NCI-H146 treated with DMSO at 0.1 percent for 48 hours (cell line): ENCODE measurements around the gene AGT.
A peak's percentile ranks its signal among the peaks of the same experiment; 100 is the strongest.
"Not testable (repeated sequence)": the region's sequence is repeated elsewhere in the genome, so short reads cannot be mapped to it uniquely, and the experiment has no call there.

ENCODE experiments used
- DNase-seq: peaks from one replicate; lab custom pipeline; 2025; ENCODE audit not compliant: unreplicated experiment; lab: John Stamatoyannopoulos, UW

AGT gene

GRCh38 chr1:230744382-230744781 lies 30.5 kb upstream of the AGT start:
- DNase-seq = no peak

GRCh38 chr1:230743899-230744298 lies 30.0 kb upstream of the AGT start:
- DNase-seq = no peak

GRCh38 chr1:230739564-230740290 lies 25.8 kb upstream of the AGT start:
- no peak for DNase-seq

- no peak for DNase-seq
These were observed 23.8 kb upstream of the AGT start for GRCh38 chr1:230737622-230738262.

- peak; percentile 57 for DNase-seq
These were observed 21.5 kb upstream of the AGT start for GRCh38 chr1:230735447-230735846.

GRCh38 chr1:230730977-230731376 lies 17.1 kb upstream of the AGT start:
- peak; percentile 25 for DNase-seq

- DNase-seq = peak; percentile 44
These were observed 14.9 kb upstream of the AGT start for GRCh38 chr1:230728710-230729392.

GRCh38 chr1:230725256-230726012 lies 11.5 kb upstream of the AGT start:
- no peak for DNase-seq

- DNase-seq = not testable (repeated sequence)
These were observed 8.1 kb upstream of the AGT start for GRCh38 chr1:230721849-230722522.

- DNase-seq = no peak
These were observed 3.3 kb upstream of the AGT start for GRCh38 chr1:230717251-230717650.

- DNase-seq = not testable (repeated sequence)
These were observed 2.5 kb upstream of the AGT start for GRCh38 chr1:230716453-230716852.

- no peak for DNase-seq
These were observed 1.6 kb upstream of the AGT start for GRCh38 chr1:230715510-230715909.

GRCh38 chr1:230713547-230713914 lies 391 bp downstream of the AGT start:
- DNase-seq = no peak

- DNase-seq = no peak
These were observed 784 bp downstream of the AGT start for GRCh38 chr1:230713138-230713537.

- no peak for DNase-seq
These were observed 1.4 kb downstream of the AGT start for GRCh38 chr1:230712470-230712942.

- DNase-seq = no peak
These were observed 2.7 kb downstream of the AGT start for GRCh38 chr1:230711245-230711644.

GRCh38 chr1:230710543-230710904 lies 3.4 kb downstream of the AGT start:
- DNase-seq = no peak

GRCh38 chr1:230709619-230710542 lies 4.0 kb downstream of the AGT start:
- no peak for DNase-seq

- no peak for DNase-seq
These were observed 5.0 kb downstream of the AGT start for GRCh38 chr1:230708631-230709580.
